Heart right ventricle (tissue), 16 donors: ENCODE data around the gene CAPN14. TPM values are rescaled to one million over a fixed set of nuclear protein-coding genes. Genes with fewer than 3 reads are reported as not detected.

ENCODE experiments used
- ATAC-seq, 8 donors: fragments of 200-7000 bp; cut with Tn5 transposase; one replicate each; pipeline ENCODE4 v1.9.1; 2020; ENCODE audit warnings: mild to moderate bottlenecking in 8 of 8, moderate library complexity in 8 of 8, moderate number of reproducible peaks in 1 of 8
- DNase-seq, 2 donors: peaks; one replicate each; pipeline ENCODE4 v3.0.0-alpha.2; 2020
- H3K27ac ChIP-seq, 10 donors: fragments of 200-600 bp; sonication (generic) in 2 of 10; one replicate each; pipeline versions ENCODE4 v1.5.0 to v1.8.0; 2020 to 2022; ENCODE audit warnings: mild to moderate bottlenecking in 3 of 10
- H3K27me3 ChIP-seq, 7 donors: fragments of 200-600 bp; one replicate each; pipeline ENCODE4 v1.8.0; 2021 to 2022; ENCODE audit warnings: mild to moderate bottlenecking in 2 of 7
- H3K36me3 ChIP-seq, 9 donors: fragments of 200-600 bp; sonication (generic) in 1 of 9; one replicate each; pipeline versions ENCODE4 v1.5.0 to v1.8.0; 2020 to 2022; ENCODE audit warnings: mild to moderate bottlenecking in 2 of 9
- H3K4me1 ChIP-seq, 9 donors: fragments of 200-600 bp; sonication (generic) in 1 of 9; one replicate each; pipeline versions ENCODE4 v1.5.0 to v1.8.0; 2020 to 2022; ENCODE audit warnings: mild to moderate bottlenecking in 4 of 9
- H3K4me3 ChIP-seq, 10 donors: fragments of 200-600 bp; sonication (generic) in 2 of 10; one replicate each; pipeline versions ENCODE4 v1.5.0 to v1.8.0; 2020 to 2022; ENCODE audit warnings: mild to moderate bottlenecking in 7 of 10, moderate library complexity in 2 of 10
- H3K9me3 ChIP-seq, 11 donors: fragments of 200-600 bp in 10 of 11; sonication (generic) in 2 of 11; one replicate each; pipeline versions ENCODE4 v1.5.0 to v1.8.0; 2013 to 2022; ENCODE audit warnings: mild to moderate bottlenecking in 2 of 11, control low read depth in 1 of 11, moderate library complexity in 1 of 11
- WGBS, 2 donors: extraction: QIAGEN DNeasy Blood & Tissue Kit; methylation state at CpG; one replicate each; pipeline ENCODE4 v1.1.7; 2013; ENCODE audit warnings: inconsistent platforms in 1 of 2; 5-methylcytosine and 5-hydroxymethylcytosine counted together
- intact Hi-C, 10 donors: fragments of 100-400 bp; cut with DNase I; formaldehyde crosslinking; loops; one replicate each; pipeline versions ENCODE4 v1.11.1 to v1.14.2; 2022
- polyA plus RNA-seq, 2 donors: library from polyadenylated mRNA; stranded (reverse); fragments of 200-250 nt; gene quantifications; one replicate each; pipeline ENCODE4 v1.2.3, GENCODE V29; 2013
- total RNA-seq, 10 donors: library from RNA; stranded (reverse); fragmentation: NEBNext Ultra II Directional in 3 of 10; extraction: Animal tissue kit (Norgen Biotek cat#: 25700) in 3 of 10; gene quantifications; one replicate each; pipeline versions ENCODE4 v1.2.1 to v1.2.4, GENCODE V29; 2021 to 2023
- TF ChIP-seq, protein P1 (sequence below), 9 donors: fragments of 200-600 bp; sonication (generic) in 2 of 9; IDR thresholded peaks; one replicate each; pipeline versions ENCODE4 v1.5.0 to v1.8.0; 2021 to 2022; ENCODE audit warnings: antibody characterized with exemption in 9 of 9, mild to moderate bottlenecking in 5 of 9, moderate library complexity in 1 of 9
- donor health status: Arrhythmogenic right ventricular cardiomyopathy.
- donor health status: ischemic (EF 13 %, LVEDD 7.1; RV severe dilation, severe dysfunction).
- donor health status: healthy with polysubstance abuse.
- donor health status: DM: no; HTN: yes; CAD: no.
- donor health status: DM: no; HTN: no; CAD: no.
- donor health status: ischemic (EF 25% LVEDD 6.9; RV normal size, moderate dysfunction).
- donor health status: ischemic (EF 25% LVEDD 5.7; RV mildly dilated, moderate dysfunction).
- donor health status: healthy.
- donor health status: DM: yes; HTN: yes; CAD: no.
- donor health status: Ischemic cardiomyopathy.
- donor health status: ischemic (EF 35%, LVEDD 5.7; RV mildly dilated, moderate dysfunction).
- donor health status: nonischemic (EF 11% LVEDD 7.7; RV severe dilation, severe dysfunction).
- donor health status: DM: yes; HTN: yes; CAD: no.
- donor health status: PGD.
- donor health status: ischemic (EF 29% LVEDD 5.4; RV normal size, mild dysfunction).
- donor health status: nonischemic (EF 23%, LVEDD 6.1; RV moderate dilation, normal function).

Gene CAPN14
- total and polyA plus RNA-seq, 12 donors, result 0.08 to 0.46 (median 0.25) TPM; not detected in 1

DNA sequence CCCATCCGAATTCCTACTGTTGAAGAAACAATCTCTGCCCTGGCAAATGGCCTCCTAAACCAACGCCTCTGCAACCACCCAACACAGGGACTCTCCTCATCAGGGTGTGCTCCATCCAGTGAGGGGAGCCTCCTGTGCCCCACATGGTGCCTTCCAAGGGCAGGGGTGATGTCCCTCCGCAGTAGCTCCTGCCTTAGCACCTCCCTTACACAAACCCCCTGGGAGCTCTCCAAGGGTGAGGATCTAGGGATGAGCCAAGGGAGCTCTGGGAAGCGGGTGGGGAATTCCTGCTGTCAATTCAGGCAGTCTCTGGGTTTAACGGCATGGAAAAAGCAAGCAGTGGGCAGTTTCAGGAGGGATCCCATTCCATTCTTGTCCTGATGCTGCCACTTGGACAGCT is 82.8 kb downstream of the CAPN14 start:
- ATAC-seq, result no peak
- 88 to 89% methylated on average over 5 of the region's 5 CpGs for WGBS, 2 donors
- H3K4me1 ChIP-seq, result peaks cover 0 to 26% (median 22%) of the 10 kb centered on the region in 9 donors
- H3K4me3 ChIP-seq, result no peak overlapping the region
- DNase-seq, result no peak
- TF ChIP-seq, protein P1, sequence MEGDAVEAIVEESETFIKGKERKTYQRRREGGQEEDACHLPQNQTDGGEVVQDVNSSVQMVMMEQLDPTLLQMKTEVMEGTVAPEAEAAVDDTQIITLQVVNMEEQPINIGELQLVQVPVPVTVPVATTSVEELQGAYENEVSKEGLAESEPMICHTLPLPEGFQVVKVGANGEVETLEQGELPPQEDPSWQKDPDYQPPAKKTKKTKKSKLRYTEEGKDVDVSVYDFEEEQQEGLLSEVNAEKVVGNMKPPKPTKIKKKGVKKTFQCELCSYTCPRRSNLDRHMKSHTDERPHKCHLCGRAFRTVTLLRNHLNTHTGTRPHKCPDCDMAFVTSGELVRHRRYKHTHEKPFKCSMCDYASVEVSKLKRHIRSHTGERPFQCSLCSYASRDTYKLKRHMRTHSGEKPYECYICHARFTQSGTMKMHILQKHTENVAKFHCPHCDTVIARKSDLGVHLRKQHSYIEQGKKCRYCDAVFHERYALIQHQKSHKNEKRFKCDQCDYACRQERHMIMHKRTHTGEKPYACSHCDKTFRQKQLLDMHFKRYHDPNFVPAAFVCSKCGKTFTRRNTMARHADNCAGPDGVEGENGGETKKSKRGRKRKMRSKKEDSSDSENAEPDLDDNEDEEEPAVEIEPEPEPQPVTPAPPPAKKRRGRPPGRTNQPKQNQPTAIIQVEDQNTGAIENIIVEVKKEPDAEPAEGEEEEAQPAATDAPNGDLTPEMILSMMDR (IDR thresholded peaks at IDR 0.05), result no peak
- no peaks in the 10 kb centered on the region for H3K9me3 ChIP-seq
- no peak overlapping the region for H3K27ac ChIP-seq
- H3K36me3 ChIP-seq, result no peaks in the 10 kb centered on the region
- intact Hi-C loops, result no loop called here
- H3K27me3 ChIP-seq, result peaks cover 0 to 63% (median 46%) of the 10 kb centered on the region in 7 donors

DNA sequence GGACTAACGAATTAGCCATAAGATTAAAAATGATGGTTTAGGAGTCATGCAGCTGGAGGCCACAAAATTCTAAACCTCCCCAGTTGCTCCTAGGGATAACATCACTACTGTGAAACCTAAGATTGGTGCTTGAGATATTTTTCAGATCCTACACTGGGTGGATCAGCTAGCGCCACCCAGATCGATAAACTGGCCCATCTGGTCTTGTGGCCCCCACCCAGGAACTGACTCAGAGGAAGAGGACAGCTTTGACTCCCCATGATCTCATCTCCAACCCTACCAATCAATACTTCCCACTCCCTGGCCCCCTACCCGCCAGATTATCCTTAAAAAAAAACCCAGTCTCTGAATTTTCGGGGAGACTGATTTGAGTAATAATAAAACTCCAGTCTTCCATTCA is 84.5 kb downstream of the CAPN14 start:
- Histone ChIP-seq H3K4me3 (no peak overlapping the region), H3K4me1 (peaks cover 0 to 14% (median 9%) of the 10 kb centered on the region in 9 donors), H3K9me3 (no peaks in the 10 kb centered on the region), H3K27me3 (peaks cover 0 to 49% (median 33%) of the 10 kb centered on the region in 7 donors), H3K27ac (no peak overlapping the region), H3K36me3 (no peaks in the 10 kb centered on the region)
- 88 to 91% methylated on average over 5 of the region's 5 CpGs for WGBS, 2 donors
- no peak for DNase-seq
- intact Hi-C loops, result no loop called here
- ATAC-seq, result no peak
- TF ChIP-seq, protein P1 (IDR thresholded peaks at IDR 0.05), result no peak

DNA sequence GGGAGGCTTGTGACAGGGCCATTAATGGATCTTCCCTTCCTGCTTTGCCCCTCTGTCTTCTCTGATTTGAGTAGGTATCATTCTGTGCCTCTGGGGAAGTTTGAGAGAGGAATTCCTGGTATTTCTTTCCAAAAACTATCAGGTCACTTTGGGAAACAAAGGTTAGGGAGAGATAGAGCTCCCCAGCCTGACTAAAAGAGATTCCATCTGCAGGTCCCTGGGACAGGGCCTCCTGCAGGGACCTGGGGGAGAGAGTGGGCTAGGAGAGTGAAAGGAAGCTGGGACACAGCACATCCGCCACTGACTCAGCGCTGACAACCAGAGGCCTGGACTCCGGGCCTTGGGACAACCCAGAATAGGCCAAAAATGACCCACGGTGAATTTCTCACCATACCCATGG is 85.4 kb downstream of the CAPN14 start:
- WGBS, 2 donors, result 51 to 73% methylated on average over 4 of the region's 4 CpGs
- H3K27ac ChIP-seq, result no peak overlapping the region
- no peaks in the 10 kb centered on the region for H3K36me3 ChIP-seq
- peaks cover 0 to 4% (median 1%) of the 10 kb centered on the region in 9 donors for H3K4me1 ChIP-seq
- ATAC-seq, result no peak
- no peak for DNase-seq
- no peaks in the 10 kb centered on the region for H3K9me3 ChIP-seq
- intact Hi-C loops, result no loop called here
- no peak overlapping the region for H3K4me3 ChIP-seq
- TF ChIP-seq, protein P1 (IDR thresholded peaks at IDR 0.05), result no peak
- peaks cover 0 to 40% (median 24%) of the 10 kb centered on the region in 7 donors for H3K27me3 ChIP-seq

DNA sequence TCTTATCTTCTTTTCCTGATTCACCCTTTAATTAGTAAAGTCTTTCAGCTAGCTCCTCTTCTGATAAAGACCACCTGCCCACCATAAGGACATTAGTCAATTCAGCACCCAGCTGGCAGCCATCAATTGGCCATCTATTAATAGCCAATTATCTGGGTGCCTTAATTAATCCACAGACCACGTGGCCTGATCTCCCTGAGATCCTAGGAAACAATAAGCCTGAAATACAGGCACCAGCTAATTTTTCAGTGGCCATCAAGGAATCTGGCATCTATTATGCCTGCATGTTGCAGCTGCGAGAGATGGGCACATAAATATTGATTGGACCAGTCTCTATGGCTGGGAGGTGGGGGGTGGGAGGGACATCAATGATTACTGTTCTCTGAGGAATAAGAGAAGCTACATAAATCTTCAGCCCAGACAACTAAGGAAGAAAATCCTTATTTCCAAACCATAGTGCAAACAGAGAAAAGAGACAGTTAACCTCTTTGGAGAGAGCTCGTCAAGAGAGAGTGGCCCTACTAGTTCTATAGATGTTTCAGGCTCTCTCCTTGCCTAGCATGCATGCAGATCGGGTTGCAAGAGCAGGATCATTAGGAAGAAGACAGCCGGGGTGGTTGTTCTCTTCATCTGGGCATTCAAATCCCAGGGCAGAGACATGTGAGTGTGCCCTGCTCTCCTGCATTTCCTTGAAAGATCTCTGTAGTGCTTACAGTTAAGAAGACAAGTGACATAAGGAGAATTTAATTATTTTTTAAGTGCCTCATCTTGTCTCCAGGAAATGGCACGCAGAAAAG is 87.7 kb downstream of the CAPN14 start:
- intact Hi-C loops, result no loop called here
- WGBS, 2 donors, result 62% methylated on average over 6 of the region's 6 CpGs
- H3K4me1 ChIP-seq, result peaks cover 0 to 3% (median 0%) of the 10 kb centered on the region in 9 donors

More for the DNA sequence above, 87.7 kb downstream of the CAPN14 start:
- DNase-seq, result no peak
- no peak for ATAC-seq
- Histone ChIP-seq H3K27ac (no peak overlapping the region), H3K36me3 (no peaks in the 10 kb centered on the region), H3K27me3 (peaks cover 0 to 17% (median 8%) of the 10 kb centered on the region in 7 donors), H3K9me3 (no peaks in the 10 kb centered on the region), H3K4me3 (no peak overlapping the region)
- TF ChIP-seq, protein P1 (IDR thresholded peaks at IDR 0.05), result no peak
